Breast epithelium (tissue), 4 donors: ENCODE data around the gene ATP8B4. TPM values are rescaled to one million over a fixed set of nuclear protein-coding genes. Genes with fewer than 3 reads are reported as not detected.

Experiments
- DNase-seq, 2 donors: peaks; one replicate each; pipeline ENCODE4 v3.0.0-alpha.2; 2019; ENCODE audit warnings: low spot score in 2 of 2
- H3K27ac ChIP-seq, 2 donors: fragments of 200-600 bp; sonication (generic) in 1 of 2; one replicate each; pipeline ENCODE4 v1.5.1; 2016 to 2019; ENCODE audit warnings: mild to moderate bottlenecking in 1 of 2
- H3K27me3 ChIP-seq, 2 donors: fragments of 200-600 bp; sonication (generic) in 1 of 2; one replicate each; pipeline versions ENCODE4 v1.5.1 to v1.6.0; 2017 to 2019; ENCODE audit warnings: control low read depth in 1 of 2, mild to moderate bottlenecking in 1 of 2
- H3K36me3 ChIP-seq: fragments of 200-600 bp; one replicate; pipeline ENCODE4 v1.5.1; 2019
- H3K4me1 ChIP-seq, 2 donors: fragments of 200-600 bp; sonication (generic); one replicate each; pipeline ENCODE4 v1.5.1; 2016 to 2019; ENCODE audit warnings: control low read depth in 1 of 2
- H3K4me3 ChIP-seq, 3 donors: fragments of 200-600 bp; sonication (generic); 1 replicate in 2 of 3; 2 replicates in 1 of 3; pipeline ENCODE4 v1.5.1; 2016 to 2019; ENCODE audit warnings: mild to moderate bottlenecking in 3 of 3, moderate library complexity in 2 of 3
- H3K9me3 ChIP-seq, 2 donors: fragments of 200-600 bp; sonication (generic) in 1 of 2; one replicate each; pipeline ENCODE4 v1.5.1; 2016 to 2019; ENCODE audit warnings: control low read depth in 1 of 2
- CTCF ChIP-seq, 3 donors: fragments of 450-650 bp; IDR thresholded peaks; one replicate each; pipeline ENCODE4 v1.5.1; 2016 to 2017; ENCODE audit warnings: antibody characterized with exemption in 3 of 3, mild to moderate bottlenecking in 3 of 3, moderate library complexity in 3 of 3
- POLR2A ChIP-seq: fragments of 450-650 bp; IDR thresholded peaks from one replicate; pipeline ENCODE4 v1.6.1; 2016; ENCODE audit warnings: antibody characterized with exemption, mild to moderate bottlenecking, moderate library complexity
- POLR2AphosphoS5 ChIP-seq, 3 donors: sonication (generic); formaldehyde crosslinking; IDR thresholded peaks; one replicate each; pipeline ENCODE4 v1.6.1; 2017; ENCODE audit warnings: antibody characterized with exemption in 3 of 3
- intact Hi-C: fragments of 100-400 bp; cut with DNase I; formaldehyde crosslinking; loops from one replicate; pipeline ENCODE4 v1.15.1; 2023; ENCODE audit warnings: low total_unique reads
- total RNA-seq, 3 donors: library from RNA; depleted of rRNA; stranded (reverse); fragments of >200 nt; gene quantifications; one replicate each; pipeline ENCODE4 v1.1.0, GENCODE V29; 2016

ATP8B4 gene
- total RNA-seq, 3 donors from 2014 or later = 7.9 to 28.3 (median 9.5) TPM

- Histone ChIP-seq H3K36me3 (no peaks in the 10 kb centered on the region), H3K4me3 (no peak overlapping the region), H3K27ac (peak overlapping the region; percentile 76 to 93), H3K4me1 (peaks cover 0 to 5% of the 10 kb centered on the region in 2 donors), H3K9me3 (no peaks in the 10 kb centered on the region), H3K27me3 (no peaks in the 10 kb centered on the region)
- TF ChIP-seq CTCF (IDR thresholded peaks at IDR 0.05) = peak in 1 of 3 donors; percentile 24
- TF ChIP-seq POLR2AphosphoS5 (IDR thresholded peaks at IDR 0.05) = no peak
- no peak for DNase-seq
- intact Hi-C loops = no loop called here
These were observed 242.5 kb downstream of the ATP8B4 start for GRCh38 chr15:49876401-49877038.

- H3K36me3 ChIP-seq = no peaks in the 10 kb centered on the region
- intact Hi-C loops = no loop called here
- H3K4me3 ChIP-seq = no peak overlapping the region
- H3K4me1 ChIP-seq = peaks cover 0 to 5% of the 10 kb centered on the region in 2 donors
- H3K27ac ChIP-seq = peak overlapping the region; percentile 76 to 93
- H3K9me3 ChIP-seq = no peaks in the 10 kb centered on the region
- TF ChIP-seq POLR2AphosphoS5 (IDR thresholded peaks at IDR 0.05) (no peak), CTCF (IDR thresholded peaks at IDR 0.05) (no peak), POLR2A (no peak)
- H3K27me3 ChIP-seq = no peaks in the 10 kb centered on the region
- no peak for DNase-seq
These were observed 243.6 kb downstream of the ATP8B4 start for GRCh38 chr15:49875392-49875791.

GRCh38 chr15:49870472-49870871 is 248.6 kb downstream of the ATP8B4 start:
- TF ChIP-seq POLR2A = no peak
- TF ChIP-seq POLR2AphosphoS5 (IDR thresholded peaks at IDR 0.05) = no peak
- no peak for TF ChIP-seq CTCF (IDR thresholded peaks at IDR 0.05)
- Histone ChIP-seq H3K36me3 (no peaks in the 10 kb centered on the region), H3K27ac (no peak overlapping the region), H3K4me1 (no peaks in the 10 kb centered on the region), H3K27me3 (no peaks in the 10 kb centered on the region), H3K4me3 (no peak overlapping the region), H3K9me3 (peaks cover 0 to 5% of the 10 kb centered on the region in 2 donors)
- DNase-seq = no peak
- intact Hi-C loops = no loop called here

- Histone ChIP-seq H3K36me3 (no peaks in the 10 kb centered on the region), H3K4me1 (peaks cover 0 to under 1% of the 10 kb centered on the region in 2 donors), H3K9me3 (peaks cover 0 to 5% of the 10 kb centered on the region in 2 donors), H3K4me3 (no peak overlapping the region), H3K27me3 (no peaks in the 10 kb centered on the region), H3K27ac (no peak overlapping the region)
- DNase-seq = no peak
- intact Hi-C loops = no loop called here
- TF ChIP-seq POLR2AphosphoS5 (IDR thresholded peaks at IDR 0.05) = no peak
- no peak for TF ChIP-seq POLR2A
- no peak for TF ChIP-seq CTCF (IDR thresholded peaks at IDR 0.05)
These were observed 250.7 kb downstream of the ATP8B4 start for GRCh38 chr15:49868348-49868747.

GRCh38 chr15:49865925-49866757 is 252.9 kb downstream of the ATP8B4 start:
- Histone ChIP-seq H3K4me3 (no peak overlapping the region), H3K27ac (no peak overlapping the region), H3K9me3 (peaks cover 0 to 5% of the 10 kb centered on the region in 2 donors), H3K4me1 (peaks cover 0 to 4% of the 10 kb centered on the region in 2 donors), H3K27me3 (no peaks in the 10 kb centered on the region), H3K36me3 (no peaks in the 10 kb centered on the region)
- TF ChIP-seq POLR2A = no peak
- TF ChIP-seq POLR2AphosphoS5 (IDR thresholded peaks at IDR 0.05) = no peak
- no peak for TF ChIP-seq CTCF (IDR thresholded peaks at IDR 0.05)
- no peak for DNase-seq
- intact Hi-C loops = no loop called here
